NCI-H1694 treated with DMSO at 0.1 percent for 48 hours (cell line): ENCODE data around the gene PATL2.
A peak's percentile ranks its signal among the peaks of the same experiment; 100 is the strongest.
"Not testable (repeated sequence)": the region's sequence is repeated elsewhere in the genome, so short reads cannot be mapped to it uniquely, and the experiment has no call there.

Experiments
- DNase-seq: peaks from one replicate; lab custom pipeline; 2025; lab: John Stamatoyannopoulos, UW

PATL2 gene

DNA sequence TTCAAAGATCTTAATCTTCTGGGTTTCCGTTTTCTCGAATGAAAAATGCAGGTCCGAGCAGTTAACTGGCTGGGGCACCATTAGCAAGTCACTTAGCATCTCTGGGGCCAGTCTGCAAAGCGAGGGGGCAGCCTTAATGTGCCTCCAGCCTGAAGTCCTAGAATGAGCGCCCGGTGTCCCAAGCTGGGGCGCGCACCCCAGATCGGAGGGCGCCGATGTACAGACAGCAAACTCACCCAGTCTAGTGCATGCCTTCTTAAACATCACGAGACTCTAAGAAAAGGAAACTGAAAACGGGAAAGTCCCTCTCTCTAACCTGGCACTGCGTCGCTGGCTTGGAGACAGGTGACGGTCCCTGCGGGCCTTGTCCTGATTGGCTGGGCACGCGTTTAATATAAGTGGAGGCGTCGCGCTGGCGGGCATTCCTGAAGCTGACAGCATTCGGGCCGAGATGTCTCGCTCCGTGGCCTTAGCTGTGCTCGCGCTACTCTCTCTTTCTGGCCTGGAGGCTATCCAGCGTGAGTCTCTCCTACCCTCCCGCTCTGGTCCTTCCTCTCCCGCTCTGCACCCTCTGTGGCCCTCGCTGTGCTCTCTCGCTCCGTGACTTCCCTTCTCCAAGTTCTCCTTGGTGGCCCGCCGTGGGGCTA, at the start of gene PATL2, which contains the start of gene B2M:
Gene PATL2, minus strand, starts transcription at position 228 of the 647 bp plus-strand sequence. CDS start 34,833 bp downstream, outside the sequence.
Gene B2M, plus strand, starts transcription at position 422 of the 647 bp plus-strand sequence. Its CDS starts 30 bp downstream, at position 452.
- DNase-seq: peak; percentile 91

DNA sequence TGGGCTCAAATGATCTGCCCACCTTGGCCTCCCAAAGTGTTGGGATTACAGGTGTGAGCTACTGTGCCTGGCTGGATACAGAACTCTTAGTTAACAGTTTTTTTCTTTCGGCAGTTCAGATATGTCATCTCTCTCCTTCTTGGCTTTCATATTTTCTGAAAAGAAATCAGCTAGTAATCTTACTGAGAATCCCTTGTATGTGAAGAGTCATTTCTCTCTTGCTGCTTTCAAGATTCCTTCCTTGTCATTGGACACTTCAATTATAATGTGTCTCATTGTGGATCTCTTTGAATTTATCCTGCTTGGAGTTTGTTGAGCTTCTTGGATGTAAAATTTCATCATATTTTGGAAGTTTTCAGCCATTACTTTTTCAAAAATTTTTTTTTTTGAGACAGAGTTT, 42.2 kb upstream of the PATL2 start:
- DNase-seq: no peak

DNA sequence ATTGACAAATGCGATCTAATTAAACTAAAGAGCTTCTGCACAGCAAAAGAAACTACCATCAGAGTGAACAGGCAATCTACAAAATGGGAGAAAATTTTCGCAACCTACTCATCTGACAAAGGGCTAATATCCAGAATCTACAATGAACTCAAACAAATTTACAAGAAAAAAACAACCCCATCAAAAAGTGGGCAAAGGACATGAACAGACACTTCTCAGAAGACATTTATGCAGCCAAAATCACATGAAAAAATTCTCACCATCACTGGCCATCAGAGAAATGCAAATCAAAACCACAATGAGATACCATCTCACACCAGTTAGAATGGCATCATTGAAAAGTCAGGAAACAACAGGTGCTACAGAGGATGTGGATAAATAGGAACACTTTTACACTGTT, 32.3 kb upstream of the PATL2 start:
- DNase-seq: not testable (repeated sequence)

DNA sequence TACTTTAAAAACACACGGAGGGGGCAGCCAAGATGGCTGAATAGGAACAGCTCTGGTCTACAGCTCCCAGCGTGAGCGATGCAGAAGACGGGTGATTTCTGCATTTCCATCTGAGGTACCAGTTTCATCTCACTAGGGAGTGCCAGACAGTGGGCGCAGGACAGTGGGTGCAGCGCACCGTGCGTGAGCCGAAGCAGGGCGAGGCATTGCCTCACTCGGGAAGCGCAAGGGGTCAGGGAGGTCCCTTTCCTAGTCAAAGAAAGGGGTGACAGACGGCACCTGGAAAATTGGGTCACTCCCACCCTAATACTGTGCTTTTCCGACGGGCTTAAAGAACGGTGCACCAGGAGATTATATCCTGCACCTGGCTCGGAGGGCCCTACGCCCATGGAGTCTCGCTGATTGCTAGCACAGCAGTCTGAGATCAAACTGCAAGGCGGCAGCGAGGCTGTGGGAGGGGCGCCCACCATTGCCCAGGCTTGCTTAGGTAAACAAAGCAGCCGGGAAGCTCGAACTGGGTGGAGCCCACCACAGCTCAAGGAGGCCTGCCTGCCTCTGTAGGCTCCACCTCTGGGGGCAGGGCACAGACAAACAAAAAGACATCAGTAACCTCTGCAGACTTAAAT, 28.2 kb upstream of the PATL2 start:
- DNase-seq: not testable (repeated sequence)

DNA sequence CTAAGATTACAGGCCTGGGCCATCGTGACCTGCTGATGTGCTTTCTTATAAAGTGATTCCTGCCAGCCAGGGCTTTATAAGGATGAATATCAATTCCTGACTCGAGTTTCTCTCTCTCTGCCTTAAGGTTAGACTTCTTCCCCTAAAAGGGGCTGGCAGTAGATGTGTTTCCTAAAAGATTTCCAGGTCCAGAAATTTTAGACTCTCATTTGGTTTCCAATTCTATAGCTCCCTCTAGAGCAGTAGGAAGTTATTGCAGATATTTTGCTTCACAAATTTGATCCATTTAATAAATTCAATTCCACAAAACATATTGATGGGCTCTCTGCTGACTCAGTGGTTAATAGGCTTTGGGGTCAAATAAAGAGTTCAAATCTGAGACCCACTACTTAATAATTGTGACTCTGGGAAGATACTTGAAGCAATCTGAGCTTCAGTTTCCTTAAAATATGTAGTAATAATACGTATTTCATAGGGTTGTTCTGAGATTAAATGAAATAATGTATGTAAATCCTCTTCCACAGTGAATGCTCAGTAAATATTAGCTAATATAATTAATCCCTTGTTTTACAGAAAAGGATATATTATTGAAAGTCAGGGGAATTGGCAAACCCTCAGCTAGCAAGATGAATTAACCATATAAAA, 27.3 kb upstream of the PATL2 start:
- DNase-seq: peak; percentile 32

DNA sequence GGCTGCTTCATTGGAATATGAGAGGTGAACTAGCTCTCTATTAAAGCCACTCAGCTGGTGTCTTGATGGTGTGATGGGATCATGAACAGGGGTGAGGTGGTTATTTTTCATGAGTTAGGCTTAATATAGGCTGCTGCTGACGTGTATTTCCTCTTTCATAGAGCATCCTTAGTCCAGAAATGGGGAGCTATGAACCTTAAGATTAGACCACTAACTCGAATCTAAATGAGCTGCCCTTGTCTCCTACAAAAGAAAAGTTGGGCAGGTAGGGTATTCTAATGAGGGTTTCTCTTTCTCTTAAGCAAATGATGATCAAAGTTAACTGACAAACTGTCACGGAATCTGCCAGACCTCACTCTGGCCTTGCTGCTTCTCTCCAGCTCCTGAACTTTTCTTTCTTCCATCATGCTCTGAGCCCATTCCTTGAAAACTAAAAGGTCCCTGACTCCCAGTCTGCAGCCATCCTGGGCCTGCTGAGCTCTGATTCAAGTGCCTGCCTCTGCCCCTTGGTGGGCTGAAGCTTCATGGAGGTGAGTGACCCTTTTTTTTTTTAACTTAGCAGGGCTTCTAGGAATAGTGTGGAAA, 25.1 kb upstream of the PATL2 start, which contains the start of gene TRIM69:
Gene TRIM69, plus strand, starts transcription at position 348 of the 585 bp plus-strand sequence. Its CDS starts 177 bp downstream, at position 525.
- no peak for DNase-seq

DNA sequence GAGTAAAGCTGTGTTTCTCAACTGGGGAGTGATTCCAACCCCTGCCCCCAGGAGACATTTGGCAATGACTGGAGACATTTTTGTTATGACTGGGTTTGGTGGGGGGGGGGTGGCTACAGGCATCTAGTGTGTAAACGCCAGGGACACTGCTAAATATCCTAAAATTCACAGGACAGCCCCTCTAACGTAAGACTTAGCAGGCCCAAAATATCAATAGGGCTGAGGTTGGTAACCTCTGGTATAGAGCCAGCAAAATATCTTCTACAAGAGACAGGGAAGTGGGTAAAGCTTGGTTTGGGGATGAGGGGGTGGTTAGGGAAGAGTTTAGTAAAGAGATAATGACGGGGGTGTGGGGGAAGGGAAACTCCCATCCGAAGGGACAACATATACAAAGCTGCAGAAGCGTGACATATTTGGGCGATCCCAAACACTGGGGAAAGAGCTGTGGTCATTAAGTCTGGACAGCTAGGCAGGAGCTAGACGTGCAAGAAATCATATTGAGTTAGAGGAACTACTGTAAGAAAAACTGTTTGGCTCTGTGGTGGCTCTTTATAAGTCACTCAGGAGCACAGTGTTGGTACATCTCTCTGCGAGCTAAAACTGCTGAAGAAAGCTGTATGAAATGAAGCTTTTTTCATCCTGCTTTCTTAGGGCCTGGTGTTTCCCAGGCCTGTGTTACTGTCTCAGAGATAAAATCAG, 24.5 kb upstream of the PATL2 start:
- no peak for DNase-seq

DNA sequence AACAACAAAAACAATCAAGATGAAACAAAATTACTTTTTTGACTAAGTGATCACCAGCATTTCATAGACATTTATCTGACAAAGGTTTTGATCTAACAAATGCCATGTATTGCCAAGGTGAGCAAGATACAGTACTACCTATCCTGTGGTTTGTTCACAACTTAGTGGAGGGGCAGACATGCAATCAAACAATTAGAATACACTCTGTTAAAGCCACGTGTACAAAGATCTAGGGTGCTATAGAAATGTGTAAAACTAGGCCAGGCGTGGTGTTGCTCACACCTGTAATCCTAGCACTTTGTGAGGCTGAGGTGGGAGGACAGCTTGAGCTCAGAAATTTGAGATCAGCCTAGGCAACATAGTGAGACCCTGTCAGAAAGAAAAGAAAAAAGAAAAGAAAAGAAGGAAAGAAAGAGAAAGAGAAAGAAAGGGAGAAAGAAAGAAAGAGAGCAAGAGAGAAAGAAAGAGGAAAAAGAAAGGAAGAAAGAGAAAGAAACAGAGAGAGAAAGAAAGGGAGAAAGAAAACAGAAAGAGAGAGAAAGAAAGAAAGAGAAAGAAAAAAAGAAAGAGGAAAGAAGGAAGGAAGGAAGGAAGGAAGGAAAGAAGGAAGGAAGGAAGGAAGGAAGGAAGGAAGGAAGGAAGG, 23.8 kb upstream of the PATL2 start:
- no peak for DNase-seq

DNA sequence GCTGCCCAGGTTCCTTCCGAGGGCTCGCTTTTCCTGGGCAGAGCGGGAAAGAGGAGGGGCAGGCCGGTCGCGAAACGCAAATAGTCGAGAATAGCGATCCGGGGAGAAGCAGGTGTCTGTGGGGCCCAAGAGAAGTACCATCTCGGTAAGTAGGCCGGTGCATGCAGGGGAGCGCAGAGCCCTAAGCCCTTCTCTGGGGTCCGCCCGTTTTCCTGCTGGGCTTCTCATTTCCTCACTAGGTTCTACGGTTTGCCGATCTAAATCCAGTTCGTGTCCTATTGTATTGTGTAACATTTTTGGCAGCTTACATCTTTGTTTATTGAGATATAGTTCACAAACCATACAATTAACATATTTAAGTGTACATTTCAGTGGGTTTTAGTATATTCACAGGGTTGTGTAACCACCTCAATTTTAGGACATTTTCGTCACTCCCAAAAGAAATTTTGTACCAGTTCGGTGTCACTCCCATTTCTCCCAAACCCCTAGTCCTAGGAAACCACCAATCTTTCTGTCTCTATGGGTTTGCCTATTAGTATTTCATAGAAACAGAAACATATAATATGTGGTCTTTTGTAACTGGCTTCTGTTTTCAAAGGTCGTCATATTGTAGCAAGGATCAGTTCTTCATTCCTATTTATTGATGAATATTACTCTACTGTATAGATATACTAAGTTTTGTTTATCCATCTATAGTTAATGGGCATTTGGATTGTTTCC, 18.4 kb upstream of the PATL2 start:
- DNase-seq: no peak

DNA sequence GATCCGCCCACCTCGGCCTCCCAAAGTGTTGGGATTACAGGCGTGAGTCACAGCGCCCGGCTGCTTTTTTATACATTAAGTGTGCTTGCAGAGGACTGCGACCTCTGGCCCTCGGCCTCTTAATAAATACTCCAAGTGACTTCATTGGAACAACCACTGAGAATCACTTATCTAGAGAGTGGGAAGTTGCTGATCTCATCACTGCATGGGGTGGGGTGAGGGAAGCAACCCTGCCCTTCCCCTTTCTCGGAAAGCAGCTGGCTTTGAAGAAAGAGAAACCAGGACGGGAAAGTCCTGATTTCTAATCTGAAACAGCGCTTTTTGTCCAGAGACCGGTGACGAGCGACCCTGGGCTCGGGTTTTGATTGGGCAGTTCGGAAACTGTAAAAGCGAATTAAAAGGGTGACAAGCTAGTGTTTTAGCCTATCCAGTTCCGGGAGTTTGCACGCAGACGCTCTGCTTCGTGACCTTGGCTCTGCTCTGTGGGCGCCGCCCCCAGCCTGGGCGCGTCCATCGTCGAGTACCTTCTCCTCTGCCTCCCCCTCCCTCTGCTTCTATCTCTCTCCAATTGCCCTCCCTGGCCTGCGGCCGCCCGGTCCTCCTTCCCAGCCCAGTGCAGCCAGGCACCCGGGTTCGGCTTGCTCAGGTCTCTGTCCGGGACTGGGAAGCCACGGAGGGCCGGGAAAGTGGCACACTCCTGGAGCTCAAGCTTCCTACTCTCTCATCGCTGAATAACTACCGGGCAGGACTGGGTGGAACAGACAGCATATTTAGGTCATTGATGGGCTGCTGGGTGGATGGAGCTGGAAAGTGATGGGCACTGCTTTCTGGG, 17.7 kb upstream of the PATL2 start:
- DNase-seq: peak; percentile 96

DNA sequence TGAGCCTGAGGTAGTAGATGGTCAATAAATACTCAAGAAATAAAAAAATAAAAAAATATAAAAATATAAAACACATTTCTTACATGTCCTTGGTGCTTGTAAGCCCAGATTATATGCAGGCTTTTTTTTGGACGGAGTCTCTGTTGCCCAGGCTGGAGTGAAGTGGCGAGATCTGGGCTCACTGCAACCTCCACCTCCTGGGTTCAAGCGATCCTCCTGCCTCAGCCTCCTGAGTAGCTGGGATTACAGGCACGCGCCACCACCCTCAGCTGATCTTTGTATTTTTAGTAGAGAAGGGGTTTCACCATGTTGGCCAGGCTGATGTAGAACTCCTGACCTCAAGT, 17.1 kb upstream of the PATL2 start:
- DNase-seq: not testable (repeated sequence)

DNA sequence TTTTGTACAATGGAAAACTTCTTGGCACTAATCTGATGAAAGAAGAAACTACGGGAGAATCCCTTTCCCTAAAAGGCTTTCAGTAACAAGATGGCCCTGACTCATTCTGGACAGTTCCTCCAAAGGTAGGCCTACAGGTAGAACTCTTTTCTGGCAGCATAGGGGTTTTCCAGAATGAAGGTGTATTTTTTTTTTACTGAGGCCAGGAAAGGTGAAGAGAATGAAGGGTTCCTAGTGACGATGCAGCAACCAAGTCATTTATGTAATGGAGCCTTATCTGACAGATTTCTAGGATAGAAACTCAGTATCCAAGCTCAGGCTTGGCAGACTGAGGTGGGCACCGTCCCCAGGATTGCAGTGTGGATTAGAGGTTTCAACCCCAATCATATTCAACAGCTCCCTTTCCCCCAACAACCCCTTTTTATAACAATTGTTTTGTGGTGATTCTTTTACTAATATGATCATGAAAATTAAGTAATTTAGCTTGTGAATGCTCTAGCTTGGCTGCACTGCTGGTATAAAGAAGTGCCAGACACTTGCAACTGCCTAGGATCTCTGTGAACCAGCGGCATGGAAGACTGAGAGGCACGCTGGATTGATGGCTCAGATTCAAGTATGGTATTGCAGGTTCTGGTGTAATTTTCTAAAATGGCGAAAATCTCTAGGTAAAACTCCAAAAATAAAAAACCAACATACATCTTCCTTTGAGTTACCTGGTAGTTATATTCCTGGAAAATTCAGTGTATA, 16.5 kb upstream of the PATL2 start:
- no peak for DNase-seq

DNA sequence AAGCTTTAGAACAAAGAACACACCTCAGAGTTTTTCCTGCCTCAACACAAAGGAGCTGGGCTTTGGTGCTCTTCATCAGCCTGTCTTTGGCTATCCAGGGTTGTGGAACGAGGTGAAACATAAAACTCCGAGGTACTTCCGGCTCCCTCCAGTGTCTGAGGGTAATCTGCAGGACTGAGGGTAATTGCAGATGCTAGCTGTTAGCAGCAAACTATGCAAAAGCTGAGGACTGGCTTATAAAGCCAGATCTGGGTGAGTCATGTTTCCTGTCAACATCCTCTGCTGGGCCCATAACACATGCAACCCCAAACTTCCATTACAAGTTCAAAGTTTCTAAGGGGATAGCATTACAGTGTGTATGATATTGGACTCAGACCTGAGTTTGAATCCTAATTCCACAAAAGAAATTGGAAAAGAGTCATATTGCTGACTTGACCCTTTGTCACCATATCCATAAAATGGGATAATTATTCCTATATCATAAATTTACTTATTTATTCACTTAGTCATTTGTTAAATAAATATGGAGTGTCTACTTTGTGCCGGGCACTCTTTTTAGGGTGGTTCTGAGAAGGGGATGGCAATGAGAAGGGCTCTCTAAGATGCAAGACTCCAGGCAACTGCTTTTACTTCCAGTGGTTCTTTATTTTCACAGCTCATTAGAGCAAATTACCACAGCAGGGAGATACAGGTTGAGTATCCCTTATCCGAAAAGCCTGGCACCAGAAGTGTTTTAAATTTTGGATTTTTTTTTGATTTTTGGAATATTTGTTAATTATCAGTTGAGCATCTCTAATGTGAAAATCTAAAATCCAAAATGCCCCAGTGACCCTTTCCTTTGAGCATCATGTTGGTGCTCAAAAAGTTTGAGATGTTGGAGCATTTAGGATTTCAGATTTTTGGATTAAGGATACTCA, 15.7 kb upstream of the PATL2 start:
- DNase-seq: no peak

DNA sequence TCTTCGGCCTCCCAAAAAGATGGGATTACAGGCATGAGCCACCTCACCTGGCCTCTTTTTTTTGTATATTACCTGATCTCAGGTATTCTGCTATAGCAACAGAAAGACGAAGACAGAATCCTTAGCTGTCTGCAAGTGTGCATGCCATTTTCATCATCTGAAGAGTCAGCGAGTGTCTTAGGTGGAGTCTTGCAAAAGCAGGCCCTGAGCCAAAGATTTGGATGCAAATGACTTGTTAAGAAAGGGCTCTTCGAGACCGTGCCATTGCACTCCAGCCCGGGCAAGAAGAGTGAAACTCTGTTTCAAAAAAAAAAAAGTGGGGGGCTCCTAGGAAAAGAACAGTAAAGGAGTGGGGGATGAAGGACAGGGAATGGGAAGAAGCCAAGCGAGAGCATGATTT, 15.0 kb upstream of the PATL2 start:
- no peak for DNase-seq

DNA sequence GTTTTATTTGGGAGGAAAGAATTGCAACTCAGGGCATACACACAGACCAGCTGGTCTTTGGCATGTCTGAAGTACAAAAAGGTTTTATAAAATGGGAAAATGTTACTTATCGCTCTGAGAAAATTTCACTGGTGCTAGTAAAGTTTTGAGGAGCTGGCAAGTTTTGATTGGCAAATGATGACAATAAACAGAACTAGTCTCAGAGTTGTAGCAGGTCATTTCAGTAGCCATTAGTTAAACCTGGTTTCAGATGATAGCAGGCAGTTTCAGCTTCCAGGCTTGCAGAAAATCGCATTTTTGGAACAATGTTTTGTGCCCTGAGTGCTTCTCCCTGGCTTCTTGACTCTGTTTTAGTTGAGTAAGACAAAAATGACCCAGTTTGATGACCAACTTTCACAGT, 10.9 kb upstream of the PATL2 start:
- DNase-seq: no peak

DNA sequence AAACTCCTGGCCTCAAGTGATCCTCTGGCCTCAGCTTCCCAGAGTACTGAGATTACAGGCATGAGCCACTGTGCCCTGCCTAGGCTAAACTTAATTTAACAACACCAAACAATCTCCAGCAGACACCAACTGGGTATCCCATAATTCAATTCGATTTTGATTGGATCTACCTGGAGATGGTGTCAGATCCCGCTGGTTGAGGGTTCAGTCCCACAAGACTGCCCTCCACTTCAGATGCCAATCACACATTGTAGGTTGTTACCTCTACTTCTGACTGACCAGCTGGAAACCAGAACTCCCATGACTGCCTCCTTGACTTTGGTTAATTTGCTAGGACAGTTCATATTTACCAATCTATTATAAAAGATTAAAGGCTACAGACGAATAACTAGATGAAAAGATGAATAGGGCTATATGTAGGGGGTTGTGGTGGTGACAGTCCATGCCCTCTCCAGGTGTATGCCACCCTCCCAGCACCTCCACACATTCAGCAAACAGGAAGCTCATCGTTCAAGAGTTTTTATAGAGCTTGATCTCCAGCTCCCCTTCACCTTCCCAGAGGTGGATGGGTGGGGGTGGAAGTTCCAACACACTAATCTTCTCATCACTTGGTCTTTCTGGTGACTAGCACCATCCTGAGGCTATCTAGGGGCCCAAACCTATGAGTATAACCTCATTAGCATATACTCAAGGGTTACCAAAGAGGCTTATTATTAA, 9.5 kb upstream of the PATL2 start:
- no peak for DNase-seq

DNA sequence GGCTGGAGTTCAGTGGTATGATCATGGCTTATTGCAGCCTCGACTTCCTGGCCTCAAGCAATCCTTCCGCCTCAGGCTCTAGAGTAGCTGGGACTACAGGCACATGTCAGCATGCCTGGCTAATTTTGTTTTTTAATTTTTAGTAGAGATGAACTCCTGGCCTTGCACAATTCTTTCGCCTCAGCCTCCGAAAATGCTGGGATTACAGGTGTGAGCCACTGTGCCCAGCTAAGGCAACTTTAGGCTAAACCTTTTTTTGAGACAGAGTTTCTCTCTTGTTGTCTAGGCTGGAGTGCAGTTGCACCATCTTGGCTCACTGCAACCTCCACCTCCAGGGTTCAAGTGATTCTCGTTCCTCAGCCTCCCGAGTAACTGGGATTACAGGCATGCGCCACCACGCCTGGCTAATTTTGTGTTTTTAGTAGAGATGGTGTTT, 8.9 kb upstream of the PATL2 start:
- not testable (repeated sequence) for DNase-seq
